ENCODE measurements around the gene IQSEC2.

Gene IQSEC2

GRCh38 chrX:53235566-53235965 lies 45.8 kb downstream of the IQSEC2 start:
- CTCF ChIA-PET = interaction anchor here (0.9 to 1.4 kb wide), 3 partner anchors 9 to 247 kb away, joined by 3 to 4 read pairs (median 3); no protein-coding TSS in a partner anchor
- H3K36me3 ChIP-seq (ENCODE audit: control insufficient read depth in 2 of 2, insufficient read depth in 1 of 2, low read length in 2 of 2) = peaks cover 0 to 26% of the 10 kb centered on the region in 2 experiments; a peak in 2 of 3 replicates
- POLR2A ChIA-PET = interaction anchor here (1.3 kb wide), 1 partner anchor 10 kb away, joined by 6 read pairs; the partner anchor contains the start of gene KDM5C

DNA sequence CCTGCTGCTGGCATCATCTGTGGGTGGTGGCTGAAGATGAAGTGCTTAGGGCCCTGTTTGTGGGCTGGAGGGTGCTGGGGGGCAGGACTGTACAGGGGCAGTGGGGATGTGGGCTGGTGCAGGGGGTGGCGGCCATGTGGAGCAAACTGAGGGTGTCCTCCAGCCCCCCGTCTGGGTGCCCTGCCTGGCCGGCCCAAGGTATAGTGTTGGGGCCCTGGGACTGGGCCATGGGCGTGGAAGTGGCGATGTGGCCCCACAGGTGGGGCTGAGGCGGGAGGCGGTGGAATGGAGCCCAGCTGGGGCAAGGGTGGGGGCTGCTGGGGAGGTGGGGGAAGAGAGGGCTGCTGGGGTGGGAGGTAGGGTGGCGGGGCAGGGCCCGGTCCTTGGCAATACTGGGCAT lies 46.9 kb downstream of the IQSEC2 start:
- TF ChIP-seq EGR2 (tag by site-specific recombination; IDR thresholded peaks at IDR 0.05; ENCODE audit: low read depth) (peak; percentile 69), ZFHX2 (tag by site-specific recombination; conservative IDR thresholded peaks at IDR 0.05) (peak; percentile 39), ZNF561 (tag by site-specific recombination; IDR thresholded peaks at IDR 0.05; ENCODE audit: borderline replicate concordance) (no peak)
- TF ChIP-seq, protein P1, sequence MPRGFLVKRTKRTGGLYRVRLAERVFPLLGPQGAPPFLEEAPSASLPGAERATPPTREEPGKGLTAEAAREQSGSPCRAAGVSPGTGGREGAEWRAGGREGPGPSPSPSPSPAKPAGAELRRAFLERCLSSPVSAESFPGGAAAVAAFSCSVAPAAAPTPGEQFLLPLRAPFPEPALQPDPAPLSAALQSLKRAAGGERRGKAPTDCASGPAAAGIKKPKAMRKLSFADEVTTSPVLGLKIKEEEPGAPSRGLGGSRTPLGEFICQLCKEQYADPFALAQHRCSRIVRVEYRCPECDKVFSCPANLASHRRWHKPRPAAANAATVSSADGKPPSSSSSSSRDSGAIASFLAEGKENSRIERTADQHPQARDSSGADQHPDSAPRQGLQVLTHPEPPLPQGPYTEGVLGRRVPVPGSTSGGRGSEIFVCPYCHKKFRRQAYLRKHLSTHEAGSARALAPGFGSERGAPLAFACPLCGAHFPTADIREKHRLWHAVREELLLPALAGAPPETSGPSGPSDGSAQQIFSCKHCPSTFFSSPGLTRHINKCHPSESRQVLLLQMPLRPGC (tag by site-specific recombination; IDR thresholded peaks at IDR 0.05) = no peak
- no peak overlapping the region for H3K27ac ChIP-seq (ENCODE audit: extremely low read depth, low read depth, low read length)
- POLR2A ChIA-PET = interaction anchor here (1.3 kb wide), 1 partner anchor 9 kb away, joined by 6 read pairs; the partner anchor contains the start of gene KDM5C
- H3K4me1 ChIP-seq (ENCODE audit: control insufficient read depth, insufficient read depth, low read length) = no peaks in the 10 kb centered on the region
- no peak overlapping the region for H3K4me3 ChIP-seq (ENCODE audit: low read depth, low read length)
- no peaks in the 10 kb centered on the region for H3K9me3 ChIP-seq (ENCODE audit: control insufficient read depth, insufficient read depth, low read depth, low read length)
- peaks cover 0 to 16% of the 10 kb centered on the region in 2 experiments; a peak in 1 of 3 replicates for H3K36me3 ChIP-seq (ENCODE audit: control insufficient read depth in 2 of 2, insufficient read depth in 1 of 2, low read length in 2 of 2)
- CTCF ChIA-PET = interaction anchor here (0.6 to 1.0 kb wide), 2 partner anchors 8 to 12 kb away, joined by 3 to 6 read pairs; no protein-coding TSS in a partner anchor

More at GRCh38 chrX:53235566-53235965, 45.8 kb downstream of the IQSEC2 start:
- Histone ChIP-seq H3K4me3 (ENCODE audit: low read depth, low read length) (no peak overlapping the region), H3K4me1 (ENCODE audit: control insufficient read depth, insufficient read depth, low read length) (no peaks in the 10 kb centered on the region), H3K27ac (ENCODE audit: extremely low read depth, low read depth, low read length) (no peak overlapping the region), H3K9me3 (ENCODE audit: control insufficient read depth, insufficient read depth, low read depth, low read length) (no peaks in the 10 kb centered on the region)
- TF ChIP-seq PRDM6 (tag by site-specific recombination; IDR thresholded peaks at IDR 0.05) (no peak), REST (tag by site-specific recombination; IDR thresholded peaks at IDR 0.05) (peak; percentile 57; the same call in 1 of the 2 replicates), SCRT1 (tag by site-specific recombination; IDR thresholded peaks at IDR 0.05; ENCODE audit: borderline replicate concordance) (peak; percentile 91), EGR2 (tag by site-specific recombination; IDR thresholded peaks at IDR 0.05; ENCODE audit: low read depth) (peak; percentile 37; the same call in 1 of the 2 replicates), SCRT2 (tag by site-specific recombination; IDR thresholded peaks at IDR 0.05) (peak; percentile 95)

DNA sequence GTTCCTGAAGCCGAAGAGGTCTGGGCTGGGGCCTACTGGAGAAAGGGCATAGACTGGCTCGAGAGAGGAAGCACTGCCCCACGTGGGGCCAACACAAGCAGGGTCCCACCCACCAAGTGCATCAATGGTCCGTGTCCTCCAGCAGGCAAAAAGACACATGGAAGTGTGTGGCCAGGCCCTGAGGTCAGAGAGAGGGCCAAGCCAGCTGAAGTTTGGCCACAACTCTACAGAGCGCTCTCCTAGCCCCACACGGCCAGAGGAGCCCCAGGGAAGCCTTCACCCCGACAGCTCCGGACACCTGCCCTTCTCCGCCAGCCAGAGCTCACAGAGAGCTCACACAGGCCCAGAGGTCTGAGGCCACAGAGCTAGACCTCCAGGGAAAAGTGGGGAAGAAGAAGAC lies 47.8 kb downstream of the IQSEC2 start:
- H3K27ac ChIP-seq (ENCODE audit: extremely low read depth, low read depth, low read length) = no peak overlapping the region
- CTCF ChIA-PET = interaction anchor here (1.0 to 1.3 kb wide), 2 partner anchors 11 to 13 kb away, joined by 3 to 6 read pairs; no protein-coding TSS in a partner anchor
- H3K4me1 ChIP-seq (ENCODE audit: control insufficient read depth, insufficient read depth, low read length) = no peaks in the 10 kb centered on the region
- peaks cover 0 to 7% of the 10 kb centered on the region in 2 experiments; a peak in 1 of 3 replicates for H3K36me3 ChIP-seq (ENCODE audit: control insufficient read depth in 2 of 2, insufficient read depth in 1 of 2, low read length in 2 of 2)
- H3K4me3 ChIP-seq (ENCODE audit: low read depth, low read length) = no peak overlapping the region
- no peaks in the 10 kb centered on the region for H3K9me3 ChIP-seq (ENCODE audit: control insufficient read depth, insufficient read depth, low read depth, low read length)
- POLR2A ChIA-PET = no interaction called here
- TF ChIP-seq ZNF26 (tag by site-specific recombination; IDR thresholded peaks at IDR 0.05) = no peak
- TF ChIP-seq, protein P2, sequence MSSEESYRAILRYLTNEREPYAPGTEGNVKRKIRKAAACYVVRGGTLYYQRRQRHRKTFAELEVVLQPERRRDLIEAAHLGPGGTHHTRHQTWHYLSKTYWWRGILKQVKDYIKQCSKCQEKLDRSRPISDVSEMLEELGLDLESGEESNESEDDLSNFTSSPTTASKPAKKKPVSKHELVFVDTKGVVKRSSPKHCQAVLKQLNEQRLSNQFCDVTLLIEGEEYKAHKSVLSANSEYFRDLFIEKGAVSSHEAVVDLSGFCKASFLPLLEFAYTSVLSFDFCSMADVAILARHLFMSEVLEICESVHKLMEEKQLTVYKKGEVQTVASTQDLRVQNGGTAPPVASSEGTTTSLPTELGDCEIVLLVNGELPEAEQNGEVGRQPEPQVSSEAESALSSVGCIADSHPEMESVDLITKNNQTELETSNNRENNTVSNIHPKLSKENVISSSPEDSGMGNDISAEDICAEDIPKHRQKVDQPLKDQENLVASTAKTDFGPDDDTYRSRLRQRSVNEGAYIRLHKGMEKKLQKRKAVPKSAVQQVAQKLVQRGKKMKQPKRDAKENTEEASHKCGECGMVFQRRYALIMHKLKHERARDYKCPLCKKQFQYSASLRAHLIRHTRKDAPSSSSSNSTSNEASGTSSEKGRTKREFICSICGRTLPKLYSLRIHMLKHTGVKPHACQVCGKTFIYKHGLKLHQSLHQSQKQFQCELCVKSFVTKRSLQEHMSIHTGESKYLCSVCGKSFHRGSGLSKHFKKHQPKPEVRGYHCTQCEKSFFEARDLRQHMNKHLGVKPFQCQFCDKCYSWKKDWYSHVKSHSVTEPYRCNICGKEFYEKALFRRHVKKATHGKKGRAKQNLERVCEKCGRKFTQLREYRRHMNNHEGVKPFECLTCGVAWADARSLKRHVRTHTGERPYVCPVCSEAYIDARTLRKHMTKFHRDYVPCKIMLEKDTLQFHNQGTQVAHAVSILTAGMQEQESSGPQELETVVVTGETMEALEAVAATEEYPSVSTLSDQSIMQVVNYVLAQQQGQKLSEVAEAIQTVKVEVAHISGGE (tag by site-specific recombination; conservative IDR thresholded peaks at IDR 0.05; ENCODE audit: low read depth) = no peak
- no peak for TF ChIP-seq IKZF3 (tag by site-specific recombination; IDR thresholded peaks at IDR 0.05)
- TF ChIP-seq, protein P1 (tag by site-specific recombination; IDR thresholded peaks at IDR 0.05) = no peak
- no peak for TF ChIP-seq ZNF223 (tag by site-specific recombination; IDR thresholded peaks at IDR 0.05)
- no peak for TF ChIP-seq SETDB1 (IDR thresholded peaks at IDR 0.05; ENCODE audit: insufficient read length, low read length)
- TF ChIP-seq ZNF404 (tag by site-specific recombination; IDR thresholded peaks at IDR 0.05) = no peak
- TF ChIP-seq ZNF354C (tag by site-specific recombination; IDR thresholded peaks at IDR 0.05; ENCODE audit: borderline replicate concordance, low read depth) = no peak
